ENCODE measurements around the gene PGGHG.
A peak's percentile ranks its signal among the peaks of the same experiment; 100 is the strongest.

The PGGHG gene

GRCh38 chr11:250740-251299, 38.1 kb upstream of the PGGHG start:
- peak; percentile 69 for TF ChIP-seq CTCF (IDR thresholded peaks at IDR 0.05; ENCODE audit: insufficient read depth, low read length, missing control alignments)
- POLR2A ChIA-PET = interaction anchor here (0.7 kb wide), 1 partner anchor 44 kb away, joined by 3 read pairs; the partner anchor contains the start of genes BET1L and RIC8A
- CTCF ChIA-PET = interaction anchor here (0.8 to 5.5 kb wide), 29 partner anchors 7 to 267 kb away, joined by 3 to 79 read pairs (median 6); partner anchors contain the start of genes NLRP6, PGGHG, PSMD13 and PTDSS2
- no peak for DNase-seq (ENCODE audit: low read depth, low spot score)
- H3K4me3 ChIP-seq (ENCODE audit: low read depth, low read length) = no peak overlapping the region

DNA sequence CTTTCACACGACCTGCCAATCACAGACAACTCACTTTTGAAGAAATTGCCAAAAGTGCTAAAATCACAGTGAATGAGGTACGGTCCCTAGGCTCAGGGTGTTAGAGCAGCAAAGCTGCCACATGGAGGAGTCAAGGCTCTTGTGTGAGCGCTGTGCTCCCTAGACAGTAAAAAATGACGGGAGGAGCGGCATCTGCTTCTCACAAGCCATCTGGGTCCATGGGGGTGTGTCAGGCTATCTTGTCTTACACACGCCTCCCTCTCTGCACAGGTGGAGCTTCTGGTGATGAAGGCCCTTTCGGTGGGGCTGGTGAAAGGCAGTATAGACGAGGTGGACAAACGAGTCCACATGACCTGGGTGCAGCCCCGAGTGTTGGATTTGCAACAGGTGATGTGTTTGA, 37.4 kb upstream of the PGGHG start:
- no peak for TF ChIP-seq CTCF (IDR thresholded peaks at IDR 0.05; ENCODE audit: insufficient read depth, low read length, missing control alignments)
- CTCF ChIA-PET = interaction anchor here (0.8 to 5.5 kb wide), 25 partner anchors 8 to 267 kb away, joined by 3 to 79 read pairs (median 8); partner anchors contain the start of genes PGGHG, PSMD13 and PTDSS2
- DNase-seq (ENCODE audit: low read depth, low spot score) = no peak
- POLR2A ChIA-PET = interaction anchor here (0.7 kb wide), 1 partner anchor 44 kb away, joined by 3 read pairs; the partner anchor contains the start of genes BET1L and RIC8A
- H3K4me3 ChIP-seq (ENCODE audit: low read depth, low read length) = no peak overlapping the region

GRCh38 chr11:252666-253065, 36.3 kb upstream of the PGGHG start:
- no peak for DNase-seq (ENCODE audit: low read depth, low spot score)
- H3K4me3 ChIP-seq (ENCODE audit: low read depth, low read length) = no peak overlapping the region
- CTCF ChIA-PET = interaction anchor here (2.0 to 5.5 kb wide), 6 partner anchors 9 to 198 kb away, joined by 5 to 79 read pairs (median 14); partner anchors contain the start of genes PSMD13 and PTDSS2
- POLR2A ChIA-PET = no interaction called here
- TF ChIP-seq CTCF (IDR thresholded peaks at IDR 0.05; ENCODE audit: insufficient read depth, low read length, missing control alignments) = no peak

DNA sequence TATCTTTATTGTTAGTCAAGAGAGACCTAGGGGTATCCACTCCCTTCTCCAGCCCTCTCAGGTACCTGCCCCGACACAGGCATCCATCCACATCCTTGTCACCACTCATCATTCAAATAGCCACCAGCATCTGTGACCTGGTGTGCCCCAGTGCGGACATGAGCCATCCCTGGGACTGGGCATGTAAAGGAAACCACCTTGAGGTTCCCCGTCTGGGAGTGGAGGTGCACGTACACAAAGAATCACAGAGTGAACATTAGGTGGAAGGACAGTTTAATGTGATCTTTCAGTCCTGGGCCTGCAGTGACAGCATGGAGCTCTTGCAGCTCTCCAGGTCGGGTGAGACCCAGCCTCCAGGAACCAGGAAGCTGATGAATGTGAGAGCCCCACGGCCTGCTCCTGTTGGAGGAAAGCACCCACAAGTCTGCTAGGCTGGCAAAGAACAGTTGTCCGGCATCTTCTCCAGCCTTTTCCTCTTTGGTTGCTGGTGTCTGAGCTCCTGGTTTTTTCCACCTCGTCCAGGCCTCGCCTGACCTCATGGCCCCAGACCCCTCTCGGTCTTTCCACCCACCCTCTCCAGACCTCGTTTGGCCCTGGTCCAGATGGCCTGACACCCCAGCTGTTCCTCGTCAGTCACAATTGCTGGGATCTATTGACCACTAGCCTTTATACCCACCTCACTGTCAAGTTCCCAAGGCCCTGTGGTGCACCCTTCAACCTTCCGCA, 35.6 kb upstream of the PGGHG start:
- POLR2A ChIA-PET = no interaction called here
- TF ChIP-seq CTCF (IDR thresholded peaks at IDR 0.05; ENCODE audit: insufficient read depth, low read length, missing control alignments) = no peak

GRCh38 chr11:253886-254270, 35.0 kb upstream of the PGGHG start:
- H3K4me3 ChIP-seq (ENCODE audit: low read depth, low read length) = no peak overlapping the region
- no peak for DNase-seq (ENCODE audit: low read depth, low spot score)
- POLR2A ChIA-PET = no interaction called here
- TF ChIP-seq CTCF (IDR thresholded peaks at IDR 0.05; ENCODE audit: insufficient read depth, low read length, missing control alignments) = no peak
- CTCF ChIA-PET = interaction anchor here (0.9 to 3.2 kb wide), 5 partner anchors 8 to 195 kb away, joined by 3 to 10 read pairs (median 4); no protein-coding TSS in a partner anchor

More for the DNA sequence above, 35.6 kb upstream of the PGGHG start:
- CTCF ChIA-PET = interaction anchor here (1.0 to 5.5 kb wide), 7 partner anchors 8 to 195 kb away, joined by 3 to 61 read pairs (median 6); no protein-coding TSS in a partner anchor
- no peak overlapping the region for H3K4me3 ChIP-seq (ENCODE audit: low read depth, low read length)
- DNase-seq (ENCODE audit: low read depth, low spot score) = no peak

DNA sequence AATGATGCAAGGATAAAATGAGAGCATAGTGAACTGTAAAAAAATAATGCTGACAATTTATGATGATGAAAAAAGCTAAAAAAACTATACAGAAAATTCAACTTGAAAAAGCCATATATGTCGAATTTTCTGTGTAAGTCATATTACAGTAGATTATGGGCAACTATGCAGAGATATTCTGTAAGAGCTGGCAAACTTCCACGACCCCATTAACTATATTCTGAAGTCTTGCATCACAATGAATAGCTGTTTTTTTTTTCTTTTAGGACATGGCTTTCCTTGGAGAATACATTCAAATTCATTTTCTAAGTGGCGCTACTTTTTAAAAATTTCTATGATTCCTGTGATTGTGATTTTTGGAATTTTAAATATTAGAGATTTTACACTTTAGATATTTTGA, 33.8 kb upstream of the PGGHG start:
- DNase-seq (ENCODE audit: low read depth, low spot score) = no peak
- no peak overlapping the region for H3K4me3 ChIP-seq (ENCODE audit: low read depth, low read length)
- no peak for TF ChIP-seq CTCF (IDR thresholded peaks at IDR 0.05; ENCODE audit: insufficient read depth, low read length, missing control alignments)
- CTCF ChIA-PET = interaction anchor here (2.1 to 3.2 kb wide), 2 partner anchors 13 to 193 kb away, joined by 6 to 10 read pairs; no protein-coding TSS in a partner anchor
- POLR2A ChIA-PET = no interaction called here
